Heart right ventricle (tissue), 16 donors: ENCODE measurements around the gene CREB5. TPM values are rescaled to one million over a fixed set of nuclear protein-coding genes. Genes with fewer than 3 reads are reported as not detected.
A peak's percentile ranks its signal among the peaks of the same experiment; 100 is the strongest.

Source experiments
- ATAC-seq, 8 donors: fragments of 200-7000 bp; cut with Tn5 transposase; one replicate each; pipeline ENCODE4 v1.9.1; 2020; ENCODE audit warnings: mild to moderate bottlenecking in 8 of 8, moderate library complexity in 8 of 8, moderate number of reproducible peaks in 1 of 8
- DNase-seq, 2 donors: peaks; one replicate each; pipeline ENCODE4 v3.0.0-alpha.2; 2020
- H3K27ac ChIP-seq, 10 donors: fragments of 200-600 bp; sonication (generic) in 2 of 10; one replicate each; pipeline versions ENCODE4 v1.5.0 to v1.8.0; 2020 to 2022; ENCODE audit warnings: mild to moderate bottlenecking in 3 of 10
- H3K27me3 ChIP-seq, 7 donors: fragments of 200-600 bp; one replicate each; pipeline ENCODE4 v1.8.0; 2021 to 2022; ENCODE audit warnings: mild to moderate bottlenecking in 2 of 7
- H3K36me3 ChIP-seq, 9 donors: fragments of 200-600 bp; sonication (generic) in 1 of 9; one replicate each; pipeline versions ENCODE4 v1.5.0 to v1.8.0; 2020 to 2022; ENCODE audit warnings: mild to moderate bottlenecking in 2 of 9
- H3K4me1 ChIP-seq, 9 donors: fragments of 200-600 bp; sonication (generic) in 1 of 9; one replicate each; pipeline versions ENCODE4 v1.5.0 to v1.8.0; 2020 to 2022; ENCODE audit warnings: mild to moderate bottlenecking in 4 of 9
- H3K4me3 ChIP-seq, 10 donors: fragments of 200-600 bp; sonication (generic) in 2 of 10; one replicate each; pipeline versions ENCODE4 v1.5.0 to v1.8.0; 2020 to 2022; ENCODE audit warnings: mild to moderate bottlenecking in 7 of 10, moderate library complexity in 2 of 10
- H3K9me3 ChIP-seq, 11 donors: fragments of 200-600 bp in 10 of 11; sonication (generic) in 2 of 11; one replicate each; pipeline versions ENCODE4 v1.5.0 to v1.8.0; 2013 to 2022; ENCODE audit warnings: mild to moderate bottlenecking in 2 of 11, control low read depth in 1 of 11, moderate library complexity in 1 of 11
- WGBS, 2 donors: extraction: QIAGEN DNeasy Blood & Tissue Kit; methylation state at CpG; one replicate each; pipeline ENCODE4 v1.1.7; 2013; ENCODE audit warnings: inconsistent platforms in 1 of 2; 5-methylcytosine and 5-hydroxymethylcytosine counted together
- intact Hi-C, 10 donors: fragments of 100-400 bp; cut with DNase I; formaldehyde crosslinking; loops; one replicate each; pipeline versions ENCODE4 v1.11.1 to v1.14.2; 2022
- polyA plus RNA-seq, 2 donors: library from polyadenylated mRNA; stranded (reverse); fragments of 200-250 nt; gene quantifications; one replicate each; pipeline ENCODE4 v1.2.3, GENCODE V29; 2013
- total RNA-seq, 10 donors: library from RNA; stranded (reverse); fragmentation: NEBNext Ultra II Directional in 3 of 10; extraction: Animal tissue kit (Norgen Biotek cat#: 25700) in 3 of 10; gene quantifications; one replicate each; pipeline versions ENCODE4 v1.2.1 to v1.2.4, GENCODE V29; 2021 to 2023
- TF ChIP-seq, protein P1 (sequence below), 9 donors: fragments of 200-600 bp; sonication (generic) in 2 of 9; IDR thresholded peaks; one replicate each; pipeline versions ENCODE4 v1.5.0 to v1.8.0; 2021 to 2022; ENCODE audit warnings: antibody characterized with exemption in 9 of 9, mild to moderate bottlenecking in 5 of 9, moderate library complexity in 1 of 9
- donor health status: Arrhythmogenic right ventricular cardiomyopathy.
- donor health status: ischemic (EF 13 %, LVEDD 7.1; RV severe dilation, severe dysfunction).
- donor health status: healthy with polysubstance abuse.
- donor health status: DM: no; HTN: yes; CAD: no.
- donor health status: DM: no; HTN: no; CAD: no.
- donor health status: ischemic (EF 25% LVEDD 6.9; RV normal size, moderate dysfunction).
- donor health status: ischemic (EF 25% LVEDD 5.7; RV mildly dilated, moderate dysfunction).
- donor health status: healthy.
- donor health status: DM: yes; HTN: yes; CAD: no.
- donor health status: Ischemic cardiomyopathy.
- donor health status: ischemic (EF 35%, LVEDD 5.7; RV mildly dilated, moderate dysfunction).
- donor health status: nonischemic (EF 11% LVEDD 7.7; RV severe dilation, severe dysfunction).
- donor health status: DM: yes; HTN: yes; CAD: no.
- donor health status: PGD.
- donor health status: ischemic (EF 29% LVEDD 5.4; RV normal size, mild dysfunction).
- donor health status: nonischemic (EF 23%, LVEDD 6.1; RV moderate dilation, normal function).

CREB5 gene
- total and polyA plus RNA-seq, 12 donors, result 4.7 to 170 (median 19.0) TPM

DNA sequence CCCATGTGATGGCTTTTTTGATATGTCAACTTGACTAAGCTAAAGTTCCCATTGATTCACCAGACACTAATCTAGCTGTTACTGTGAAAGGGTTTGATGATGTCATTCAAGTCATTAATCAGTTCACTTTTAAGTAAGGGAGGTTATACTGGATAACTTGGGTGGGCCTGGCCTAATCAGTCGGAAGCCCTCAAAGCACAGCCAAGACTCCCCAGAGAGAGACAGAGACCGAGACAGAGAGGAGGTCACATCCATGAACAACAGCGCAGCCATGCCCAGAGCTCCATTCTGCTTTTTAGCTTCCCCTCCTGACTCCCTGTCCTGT lies 442.4 kb downstream of the CREB5 start:
- peak in 1 of 8 donors; percentile 2 for ATAC-seq

DNA sequence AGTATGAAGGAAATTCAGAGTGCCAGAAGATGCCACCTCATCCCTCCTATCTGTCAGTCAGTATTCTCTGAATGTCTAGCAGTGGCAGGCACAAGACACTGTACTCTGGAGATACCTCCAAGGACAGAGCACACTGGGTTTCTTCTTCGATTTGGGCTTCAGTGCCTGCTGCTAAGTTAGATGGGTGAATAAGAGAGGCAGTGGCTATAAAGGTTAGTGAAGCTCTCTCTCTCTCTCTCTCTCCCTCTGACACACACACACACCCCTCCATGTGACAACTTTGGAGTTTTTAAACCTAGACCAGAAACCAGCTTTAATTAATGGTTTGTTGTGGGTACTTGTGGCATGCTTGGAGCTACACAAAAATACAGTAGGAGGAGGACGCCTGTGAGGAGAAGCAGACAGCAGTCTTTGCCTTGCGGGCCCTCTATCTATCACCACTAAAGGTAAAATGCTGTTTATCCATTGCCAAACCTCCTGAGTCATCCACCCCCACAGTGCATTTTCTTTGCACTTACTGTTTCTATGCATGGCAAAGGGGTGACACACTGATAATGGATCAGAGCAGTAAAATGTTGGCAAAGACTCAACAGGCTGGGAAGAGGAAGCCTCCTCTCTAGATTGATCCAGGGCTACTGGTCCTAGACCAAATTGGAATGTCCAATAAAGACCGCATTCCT lies 443.4 kb downstream of the CREB5 start:
- H3K36me3 ChIP-seq, result no peaks in the 10 kb centered on the region
- no peak for DNase-seq
- 95 to 98% methylated on average over 4 of the region's 4 CpGs for WGBS, 2 donors
- ATAC-seq, result no peak
- no peak overlapping the region for H3K27ac ChIP-seq
- intact Hi-C loops, result loop anchor here in 9 of 10 donors (2.0 to 10.0 kb wide), 7 partner anchors 221 to 561 kb away; no protein-coding TSS in a partner anchor
- peaks cover 0 to 16% (median 5%) of the 10 kb centered on the region in 9 donors for H3K4me1 ChIP-seq
- no peaks in the 10 kb centered on the region for H3K9me3 ChIP-seq
- TF ChIP-seq, protein P1, sequence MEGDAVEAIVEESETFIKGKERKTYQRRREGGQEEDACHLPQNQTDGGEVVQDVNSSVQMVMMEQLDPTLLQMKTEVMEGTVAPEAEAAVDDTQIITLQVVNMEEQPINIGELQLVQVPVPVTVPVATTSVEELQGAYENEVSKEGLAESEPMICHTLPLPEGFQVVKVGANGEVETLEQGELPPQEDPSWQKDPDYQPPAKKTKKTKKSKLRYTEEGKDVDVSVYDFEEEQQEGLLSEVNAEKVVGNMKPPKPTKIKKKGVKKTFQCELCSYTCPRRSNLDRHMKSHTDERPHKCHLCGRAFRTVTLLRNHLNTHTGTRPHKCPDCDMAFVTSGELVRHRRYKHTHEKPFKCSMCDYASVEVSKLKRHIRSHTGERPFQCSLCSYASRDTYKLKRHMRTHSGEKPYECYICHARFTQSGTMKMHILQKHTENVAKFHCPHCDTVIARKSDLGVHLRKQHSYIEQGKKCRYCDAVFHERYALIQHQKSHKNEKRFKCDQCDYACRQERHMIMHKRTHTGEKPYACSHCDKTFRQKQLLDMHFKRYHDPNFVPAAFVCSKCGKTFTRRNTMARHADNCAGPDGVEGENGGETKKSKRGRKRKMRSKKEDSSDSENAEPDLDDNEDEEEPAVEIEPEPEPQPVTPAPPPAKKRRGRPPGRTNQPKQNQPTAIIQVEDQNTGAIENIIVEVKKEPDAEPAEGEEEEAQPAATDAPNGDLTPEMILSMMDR (IDR thresholded peaks at IDR 0.05), result no peak
- peaks cover 0 to 60% (median 9%) of the 10 kb centered on the region in 7 donors for H3K27me3 ChIP-seq
- no peak overlapping the region for H3K4me3 ChIP-seq

More for the DNA sequence above, 442.4 kb downstream of the CREB5 start:
- Histone ChIP-seq H3K4me1 (peaks cover 0 to 16% (median 5%) of the 10 kb centered on the region in 9 donors), H3K27me3 (peaks cover 0 to 69% (median 11%) of the 10 kb centered on the region in 7 donors), H3K27ac (no peak overlapping the region), H3K4me3 (peak overlapping the region in 3 of 10 donors; percentile 60 to 69 (median 67)), H3K36me3 (no peaks in the 10 kb centered on the region), H3K9me3 (no peaks in the 10 kb centered on the region)
- TF ChIP-seq, protein P1 (IDR thresholded peaks at IDR 0.05), result no peak
- intact Hi-C loops, result loop anchor here (1.0 to 10.0 kb wide), 14 partner anchors 162 to 560 kb away; no protein-coding TSS in a partner anchor
- DNase-seq, result no peak
- WGBS, 2 donors, result 94 to 95% methylated on average over 3 of the region's 3 CpGs

DNA sequence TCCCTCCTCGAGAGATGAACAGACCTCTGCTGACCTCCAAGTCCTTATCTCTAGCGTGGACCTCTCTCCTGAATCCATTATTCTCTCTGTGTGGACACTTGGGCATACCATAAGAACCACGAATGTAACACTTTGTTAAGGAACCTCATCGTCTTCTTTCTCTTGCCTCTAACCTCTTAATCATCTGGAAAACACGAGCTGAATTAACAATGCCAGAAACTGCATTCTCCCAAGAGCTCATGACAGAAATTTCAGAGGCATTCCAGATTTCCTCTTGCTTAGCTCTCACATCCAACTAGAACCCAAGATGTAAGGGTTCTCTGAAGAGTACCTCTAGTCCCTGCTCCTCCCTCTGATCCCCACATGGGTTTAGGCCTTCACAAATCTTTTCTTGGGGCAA lies 444.3 kb downstream of the CREB5 start:
- DNase-seq (no peak), ATAC-seq (no peak)
- Histone ChIP-seq H3K27ac (no peak overlapping the region), H3K36me3 (no peaks in the 10 kb centered on the region), H3K4me3 (no peak overlapping the region), H3K9me3 (no peaks in the 10 kb centered on the region), H3K4me1 (peaks cover 0 to 16% (median 5%) of the 10 kb centered on the region in 9 donors), H3K27me3 (peaks cover 0 to 51% (median 9%) of the 10 kb centered on the region in 7 donors)
- TF ChIP-seq, protein P1 (IDR thresholded peaks at IDR 0.05), result no peak
- intact Hi-C loops, result loop anchor here in 6 of 10 donors (5.0 to 10.0 kb wide), 6 partner anchors 222 to 562 kb away; no protein-coding TSS in a partner anchor
- WGBS, 2 donors, result 73 to 78% methylated on average over 5 of the region's 5 CpGs

DNA sequence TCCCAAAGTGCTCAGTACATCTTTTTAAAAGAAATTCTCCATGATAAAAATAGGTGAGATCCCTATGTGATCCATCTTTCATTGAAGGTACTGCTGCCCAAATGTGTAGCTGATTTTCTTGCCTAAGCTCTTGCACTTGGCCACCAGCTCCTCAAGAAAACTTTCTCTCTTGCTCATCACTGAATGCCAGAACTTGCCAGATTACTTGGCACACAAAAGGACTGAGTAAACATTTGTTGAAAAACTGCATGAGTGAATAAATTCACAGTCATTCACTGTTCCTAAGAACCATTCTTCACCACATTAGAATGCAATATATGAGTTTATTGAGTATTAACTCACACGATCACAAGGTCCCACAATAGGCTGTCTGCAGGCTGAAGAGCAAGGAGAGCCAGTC lies 445.9 kb downstream of the CREB5 start:
- H3K36me3 ChIP-seq, result no peaks in the 10 kb centered on the region
- WGBS, 2 donors, result 82 to 90% methylated on average over 1 of the region's 1 CpG
- H3K9me3 ChIP-seq, result no peaks in the 10 kb centered on the region
- TF ChIP-seq, protein P1 (IDR thresholded peaks at IDR 0.05), result no peak
- intact Hi-C loops, result loop anchor here in 6 of 10 donors (5.0 to 10.0 kb wide), 6 partner anchors 223 to 563 kb away; no protein-coding TSS in a partner anchor
- H3K4me1 ChIP-seq, result peaks cover 0 to 14% (median 5%) of the 10 kb centered on the region in 9 donors
- DNase-seq (no peak), ATAC-seq (no peak)
- H3K27me3 ChIP-seq, result peaks cover 0 to 35% (median 9%) of the 10 kb centered on the region in 7 donors
- no peak overlapping the region for H3K4me3 ChIP-seq
- no peak overlapping the region for H3K27ac ChIP-seq
